IPS-15b (cell line): ENCODE results near the gene TBRG1.

ENCODE experiments used
- H3K27me3 ChIP-seq: one replicate; pipeline ENCODE4 v1.6.1; 2013; ENCODE audit warnings: low read length; ENCODE audit not compliant: control insufficient read depth, insufficient read depth
- H3K36me3 ChIP-seq: one replicate; pipeline ENCODE4 v1.6.1; 2013; ENCODE audit warnings: low read length; ENCODE audit not compliant: control insufficient read depth, insufficient read depth
- H3K4me1 ChIP-seq: one replicate; pipeline ENCODE4 v1.6.1; 2013; ENCODE audit warnings: mild to moderate bottlenecking, low read length; ENCODE audit not compliant: control insufficient read depth, insufficient read depth
- H3K4me3 ChIP-seq: one replicate; pipeline ENCODE4 v1.5.1; 2013; ENCODE audit warnings: low read depth, low read length
- H3K9ac ChIP-seq: one replicate; pipeline ENCODE4 v1.6.1; 2013; ENCODE audit warnings: low read depth, mild to moderate bottlenecking, low read length
- H3K9me3 ChIP-seq: one replicate; pipeline ENCODE4 v1.6.1; 2013; ENCODE audit warnings: mild to moderate bottlenecking, low read length; ENCODE audit not compliant: control insufficient read depth, insufficient read depth

Gene TBRG1

GRCh38 chr11:124669193-124669592, 46.5 kb downstream of the TBRG1 start:
- H3K9ac ChIP-seq, result no peak overlapping the region
- peaks cover 24% of the 10 kb centered on the region for H3K27me3 ChIP-seq
- H3K9me3 ChIP-seq, result no peaks in the 10 kb centered on the region

GRCh38 chr11:124670732-124671131, 48.1 kb downstream of the TBRG1 start:
- no peaks in the 10 kb centered on the region for H3K9me3 ChIP-seq
- no peak overlapping the region for H3K4me3 ChIP-seq
- no peaks in the 10 kb centered on the region for H3K36me3 ChIP-seq
- H3K9ac ChIP-seq, result no peak overlapping the region
- peaks cover 33% of the 10 kb centered on the region for H3K27me3 ChIP-seq
- no peaks in the 10 kb centered on the region for H3K4me1 ChIP-seq

More at GRCh38 chr11:124669193-124669592, 46.5 kb downstream of the TBRG1 start:
- Histone ChIP-seq H3K36me3 (no peaks in the 10 kb centered on the region), H3K4me1 (no peaks in the 10 kb centered on the region), H3K4me3 (no peak overlapping the region)

GRCh38 chr11:124672536-124673215, 50.0 kb downstream of the TBRG1 start:
- Histone ChIP-seq H3K36me3 (no peaks in the 10 kb centered on the region), H3K9ac (peak overlapping the region; percentile 61), H3K4me3 (peak overlapping the region; percentile 75), H3K4me1 (no peaks in the 10 kb centered on the region), H3K9me3 (no peaks in the 10 kb centered on the region), H3K27me3 (peaks cover 33% of the 10 kb centered on the region)

- Histone ChIP-seq H3K9me3 (no peaks in the 10 kb centered on the region), H3K9ac (peak within 1 kb of the TSS; percentile 61), H3K27me3 (peaks cover 29% of the 10 kb centered on the region)
These were observed 50.9 kb downstream of the TBRG1 start, which contains the start of the genes SIAE and SPA17 for GRCh38 chr11:124673333-124674167. Gene SIAE, minus strand, starts transcription at chr11:124673739. Its CDS starts 31 bp downstream, at chr11:124673708. Gene SPA17, plus strand, starts transcription at chr11:124673904. Its CDS starts 1,361 bp downstream, at chr11:124675265.

GRCh38 chr11:124674168-124674517, 51.5 kb downstream of the TBRG1 start:
- Histone ChIP-seq H3K9ac (no peak overlapping the region), H3K4me1 (no peaks in the 10 kb centered on the region)

More at GRCh38 chr11:124673333-124674167, 50.9 kb downstream of the TBRG1 start, which contains the start of the genes SIAE and SPA17:
- H3K36me3 ChIP-seq, result no peaks in the 10 kb centered on the region
- H3K4me3 ChIP-seq, result peak within 1 kb of the TSS; percentile 75
- H3K4me1 ChIP-seq, result no peaks in the 10 kb centered on the region

GRCh38 chr11:124674571-124674970, 51.9 kb downstream of the TBRG1 start:
- H3K27me3 ChIP-seq, result peaks cover 29% of the 10 kb centered on the region
- no peaks in the 10 kb centered on the region for H3K36me3 ChIP-seq
- no peaks in the 10 kb centered on the region for H3K4me1 ChIP-seq
- H3K4me3 ChIP-seq, result peak overlapping the region; percentile 75
- H3K9ac ChIP-seq, result no peak overlapping the region
- H3K9me3 ChIP-seq, result no peaks in the 10 kb centered on the region

More at GRCh38 chr11:124674168-124674517, 51.5 kb downstream of the TBRG1 start:
- Histone ChIP-seq H3K4me3 (peak overlapping the region; percentile 75), H3K9me3 (no peaks in the 10 kb centered on the region), H3K36me3 (no peaks in the 10 kb centered on the region), H3K27me3 (peaks cover 29% of the 10 kb centered on the region)

GRCh38 chr11:124676386-124676785, 53.7 kb downstream of the TBRG1 start:
- H3K36me3 ChIP-seq, result no peaks in the 10 kb centered on the region
- peaks cover 26% of the 10 kb centered on the region for H3K27me3 ChIP-seq
- H3K9ac ChIP-seq, result no peak overlapping the region
- no peaks in the 10 kb centered on the region for H3K9me3 ChIP-seq
- H3K4me1 ChIP-seq, result no peaks in the 10 kb centered on the region
- no peak overlapping the region for H3K4me3 ChIP-seq

GRCh38 chr11:124678416-124678815, 55.8 kb downstream of the TBRG1 start:
- Histone ChIP-seq H3K9ac (no peak overlapping the region), H3K36me3 (no peaks in the 10 kb centered on the region), H3K9me3 (no peaks in the 10 kb centered on the region), H3K4me1 (no peaks in the 10 kb centered on the region), H3K4me3 (no peak overlapping the region), H3K27me3 (peaks cover 10% of the 10 kb centered on the region)

- Histone ChIP-seq H3K9ac (no peak overlapping the region), H3K9me3 (peaks cover 2% of the 10 kb centered on the region), H3K27me3 (no peaks in the 10 kb centered on the region), H3K4me1 (no peaks in the 10 kb centered on the region), H3K36me3 (no peaks in the 10 kb centered on the region), H3K4me3 (no peak overlapping the region)
These were observed 58.8 kb downstream of the TBRG1 start for GRCh38 chr11:124681421-124681820.

GRCh38 chr11:124682443-124682842, 59.8 kb downstream of the TBRG1 start:
- H3K4me3 ChIP-seq, result no peak overlapping the region
- H3K9ac ChIP-seq, result no peak overlapping the region
- H3K27me3 ChIP-seq, result no peaks in the 10 kb centered on the region
- H3K9me3 ChIP-seq, result peaks cover 2% of the 10 kb centered on the region
- no peaks in the 10 kb centered on the region for H3K36me3 ChIP-seq
- H3K4me1 ChIP-seq, result no peaks in the 10 kb centered on the region
